Fibroblast of skin of back (primary cell): Measurements from ENCODE around the gene CEP295NL. TPM values are rescaled to one million over a fixed set of nuclear protein-coding genes. Genes with fewer than 3 reads are reported as not detected.
"Not testable (repeated sequence)": the region's sequence is repeated elsewhere in the genome, so short reads cannot be mapped to it uniquely, and the experiment has no call there.

ENCODE experiments used
- DNase-seq: peaks from one replicate; pipeline ENCODE4 v3.0.0-alpha.2; 2013
- polyA plus RNA-seq, 2 experiments: library from polyadenylated mRNA; unstranded; fragments of 120-200 nt; gene quantifications; one replicate each; pipeline ENCODE4 v1.2.1, GENCODE V29; 2013; ENCODE audit not compliant: insufficient read length in 2 of 2

Gene CEP295NL, protein sequence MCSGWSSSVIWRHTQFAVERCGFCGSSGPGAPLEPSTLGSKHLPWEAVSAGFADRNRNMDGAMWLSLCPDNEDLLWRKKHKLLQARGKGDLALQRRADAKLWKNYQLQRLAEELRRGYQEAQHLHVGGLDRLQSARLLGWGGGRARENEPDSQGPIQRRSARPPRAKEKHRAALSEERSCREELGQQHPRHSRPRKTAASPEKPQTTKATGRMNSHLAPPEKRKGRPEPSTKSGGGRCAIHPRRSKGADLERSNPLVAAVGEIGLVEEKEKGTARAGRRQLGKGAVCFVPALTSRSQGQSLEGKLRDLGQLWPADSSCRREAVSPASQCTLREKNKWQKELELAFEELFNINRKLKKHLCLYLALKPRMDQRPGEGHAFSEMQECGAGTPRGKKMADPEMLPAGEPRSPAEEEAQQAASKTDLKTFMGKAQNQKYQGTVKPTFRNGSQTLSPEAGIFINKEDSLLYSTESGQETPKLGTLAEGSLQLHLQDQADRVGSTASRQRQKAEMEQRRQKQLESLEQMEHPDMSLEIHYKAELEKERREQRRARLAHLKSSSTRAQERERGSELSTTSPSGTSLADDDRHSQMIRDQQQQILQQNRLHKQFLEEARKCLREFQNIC
- polyA plus RNA-seq (2013, experiment 1 of 2; ENCODE audit: insufficient read length): 0.17 TPM
- 0.30 TPM for polyA plus RNA-seq (2013, experiment 2 of 2; ENCODE audit: insufficient read length)

DNA sequence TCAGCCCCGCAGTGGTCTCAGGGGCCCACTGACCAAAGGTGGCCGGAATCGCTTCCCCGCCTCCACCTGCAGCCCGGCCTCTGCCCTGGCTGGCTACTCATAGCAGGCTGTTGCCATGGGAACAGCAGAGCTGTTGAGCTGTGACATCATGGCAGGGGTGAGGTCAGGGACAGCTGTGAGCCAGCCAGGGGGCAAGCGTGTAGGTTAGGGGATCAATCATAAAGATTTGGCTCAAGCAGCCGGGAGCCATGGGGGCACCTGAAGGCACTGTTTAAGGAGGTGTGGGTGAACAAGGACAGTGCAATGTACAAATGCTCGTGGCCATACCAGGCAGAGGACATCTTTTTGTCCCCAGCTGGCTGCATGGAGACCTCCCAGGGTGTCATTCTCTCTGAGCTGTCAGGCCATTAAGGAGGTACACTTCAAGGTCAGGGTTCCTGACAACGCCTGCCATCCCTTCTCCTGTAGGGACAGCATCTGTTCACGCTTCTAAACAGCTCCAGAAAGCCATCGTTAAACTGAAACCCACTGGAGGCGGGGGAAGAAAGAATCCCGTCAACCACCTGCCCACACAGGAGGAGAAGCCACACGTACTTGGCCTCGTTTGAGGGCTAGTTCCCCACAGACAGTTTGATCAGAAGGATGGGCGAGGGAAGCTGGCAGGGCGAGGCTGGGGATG lies at the start of gene CEP295NL:
Gene CEP295NL (minus strand): TSS at position 101 of the 679 bp plus-strand sequence. CDS start 1,373 bp downstream, outside the sequence.
- peak; percentile 37 for DNase-seq

DNA sequence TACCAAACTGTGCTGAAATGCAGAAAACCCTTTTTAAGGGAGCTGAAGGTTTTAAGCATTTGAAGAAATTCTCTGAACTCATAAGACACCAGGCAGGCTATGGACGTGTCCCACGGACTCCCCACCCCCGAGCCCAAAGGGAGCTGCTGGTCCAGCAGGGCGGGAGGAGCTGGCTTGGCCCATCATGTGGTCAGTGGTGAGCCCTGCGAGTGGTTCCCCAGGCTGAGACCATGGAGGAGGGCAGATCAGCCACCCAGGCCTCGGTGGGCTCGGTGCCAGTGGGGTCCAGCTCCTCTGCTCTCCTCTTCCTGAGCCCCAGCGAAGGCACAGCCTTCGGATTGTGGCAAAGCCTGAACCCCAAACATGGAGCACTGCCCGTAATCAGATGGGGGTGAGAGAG lies 49.7 kb upstream of the CEP295NL start:
- DNase-seq: no peak

- peak; percentile 33 for DNase-seq
Observed at GRCh38 chr17:78951967-78952551, 49.1 kb upstream of the CEP295NL start.

GRCh38 chr17:78950870-78951269 lies 47.9 kb upstream of the CEP295NL start:
- DNase-seq: no peak

DNA sequence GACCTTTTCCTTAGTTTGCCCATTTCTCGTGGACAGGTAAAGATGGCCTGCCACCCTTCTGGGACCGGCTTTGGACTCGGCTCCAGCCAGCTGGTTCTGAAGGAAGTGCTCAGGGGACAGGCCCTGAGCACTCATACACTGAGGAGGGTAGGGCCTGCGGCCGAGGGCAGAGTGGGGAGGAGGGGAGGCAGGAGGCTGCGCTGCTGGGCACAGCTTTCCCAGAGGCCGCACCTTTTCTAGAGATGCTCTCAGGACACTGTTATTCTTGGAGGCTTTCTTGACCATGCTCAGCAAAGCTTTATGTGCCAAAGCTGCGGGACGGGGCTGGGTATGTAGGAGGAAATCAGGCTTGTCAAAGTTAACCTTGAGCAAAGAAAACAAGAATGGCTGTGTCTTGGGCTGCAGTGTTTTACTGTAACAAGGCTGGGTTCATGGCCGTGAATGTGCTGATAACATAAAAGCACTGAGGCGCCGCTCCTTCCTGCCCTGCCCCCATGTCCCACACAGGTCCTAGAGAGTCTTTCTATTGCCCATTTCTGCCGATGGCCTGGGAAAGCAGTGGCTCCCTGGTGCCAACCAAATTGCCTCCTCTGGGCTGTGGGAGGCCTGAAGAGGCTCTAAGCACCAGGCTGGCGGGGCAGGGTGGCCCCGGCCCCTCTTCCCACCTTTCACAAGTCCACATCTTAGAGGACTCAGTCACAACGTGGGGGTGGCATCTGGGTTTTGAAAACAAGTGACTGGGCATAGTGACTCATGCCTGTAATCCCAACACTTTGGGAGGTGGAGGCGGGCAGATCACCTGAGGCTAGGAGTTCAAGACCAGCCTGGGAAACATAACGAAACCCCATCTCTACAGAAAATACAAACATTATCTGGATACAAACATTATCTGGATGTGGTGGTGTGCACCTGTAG lies 44.5 kb upstream of the CEP295NL start:
- DNase-seq: no peak

GRCh38 chr17:78946631-78947030 lies 43.6 kb upstream of the CEP295NL start:
- DNase-seq: no peak

GRCh38 chr17:78946131-78946530 lies 43.1 kb upstream of the CEP295NL start:
- no peak for DNase-seq

DNA sequence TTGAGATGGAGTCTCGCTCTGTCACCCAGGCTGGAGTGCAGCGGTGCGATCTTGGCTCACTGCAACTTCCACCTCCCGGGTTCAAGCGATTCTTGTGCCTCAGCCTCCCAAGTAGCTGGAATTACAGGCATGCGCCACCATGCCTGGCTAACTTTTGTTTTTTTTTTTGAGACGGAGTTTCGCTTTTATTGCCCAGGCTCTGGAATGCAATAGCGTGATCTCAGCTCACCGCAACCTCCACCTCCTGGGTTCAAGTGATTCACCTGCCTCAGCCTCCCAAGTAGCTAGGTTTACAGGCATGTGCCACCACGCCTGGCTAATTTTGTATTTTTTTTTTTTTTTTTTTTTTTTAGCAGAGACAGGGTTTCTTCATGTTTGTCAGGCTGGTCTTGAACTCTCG lies 42.5 kb upstream of the CEP295NL start:
- DNase-seq: not testable (repeated sequence)

- no peak for DNase-seq
Observed at GRCh38 chr17:78944956-78945355, 42.0 kb upstream of the CEP295NL start.

DNA sequence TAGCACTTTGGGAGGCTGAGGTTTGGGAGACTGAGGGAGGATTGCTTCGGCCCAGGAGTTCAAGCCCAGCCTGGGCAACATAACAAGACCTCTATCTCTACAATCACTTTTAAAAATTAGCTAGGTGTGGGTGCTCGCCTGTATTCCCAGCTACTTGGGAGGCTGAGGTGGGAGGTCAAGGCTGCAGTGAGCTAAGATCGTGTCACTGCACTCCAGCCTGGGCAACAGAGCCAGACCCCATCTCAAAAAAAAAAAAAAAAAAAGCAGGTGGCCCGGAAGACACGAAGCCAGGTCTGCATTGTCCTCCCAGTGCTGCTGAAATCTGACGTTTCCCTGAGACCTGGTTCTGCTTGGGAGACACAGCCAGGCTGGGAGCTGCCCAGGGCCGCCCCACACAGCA lies 41.0 kb upstream of the CEP295NL start:
- no peak for DNase-seq

GRCh38 chr17:78940708-78941107 lies 37.7 kb upstream of the CEP295NL start:
- DNase-seq: peak; percentile 79

DNA sequence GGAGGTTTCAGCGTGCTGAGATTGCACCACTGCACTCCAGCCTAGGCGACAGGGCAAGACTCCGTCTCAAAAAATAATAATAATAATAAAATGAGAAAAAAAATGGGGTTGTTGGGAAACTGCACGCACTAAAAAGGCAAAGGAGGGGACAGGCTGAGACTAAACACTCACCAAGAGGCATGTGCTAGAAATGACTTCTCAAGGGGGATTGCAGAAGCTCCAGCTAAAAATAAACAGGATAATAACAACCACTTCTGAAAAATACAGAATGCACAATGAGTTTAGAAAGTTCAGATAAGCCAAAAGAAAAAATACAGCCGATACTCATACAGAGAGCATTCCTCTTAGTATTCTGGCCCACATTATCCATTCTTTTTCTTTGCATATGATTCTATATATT lies 37.3 kb upstream of the CEP295NL start:
- no peak for DNase-seq

GRCh38 chr17:78939615-78940014 lies 36.6 kb upstream of the CEP295NL start:
- peak; percentile 73 for DNase-seq

DNA sequence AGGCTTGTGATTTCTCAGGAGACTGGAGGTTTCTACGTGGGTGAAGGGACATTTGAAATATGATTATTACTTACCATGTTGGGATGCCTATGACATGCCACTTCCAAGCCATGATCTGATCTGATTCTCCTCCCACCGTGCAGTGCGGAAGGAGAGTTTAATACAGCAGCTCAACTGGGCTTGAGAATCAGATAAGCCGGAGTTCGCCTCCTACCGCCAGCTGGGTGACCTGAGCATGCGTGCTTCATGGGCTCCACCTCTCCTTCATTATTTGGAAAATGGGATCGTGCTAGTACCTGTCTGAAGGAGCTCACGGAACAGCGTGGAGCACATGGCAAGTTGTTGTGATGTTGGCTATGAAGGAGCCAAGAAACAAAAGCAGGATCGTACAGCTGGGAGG lies 34.6 kb upstream of the CEP295NL start:
- DNase-seq: no peak

DNA sequence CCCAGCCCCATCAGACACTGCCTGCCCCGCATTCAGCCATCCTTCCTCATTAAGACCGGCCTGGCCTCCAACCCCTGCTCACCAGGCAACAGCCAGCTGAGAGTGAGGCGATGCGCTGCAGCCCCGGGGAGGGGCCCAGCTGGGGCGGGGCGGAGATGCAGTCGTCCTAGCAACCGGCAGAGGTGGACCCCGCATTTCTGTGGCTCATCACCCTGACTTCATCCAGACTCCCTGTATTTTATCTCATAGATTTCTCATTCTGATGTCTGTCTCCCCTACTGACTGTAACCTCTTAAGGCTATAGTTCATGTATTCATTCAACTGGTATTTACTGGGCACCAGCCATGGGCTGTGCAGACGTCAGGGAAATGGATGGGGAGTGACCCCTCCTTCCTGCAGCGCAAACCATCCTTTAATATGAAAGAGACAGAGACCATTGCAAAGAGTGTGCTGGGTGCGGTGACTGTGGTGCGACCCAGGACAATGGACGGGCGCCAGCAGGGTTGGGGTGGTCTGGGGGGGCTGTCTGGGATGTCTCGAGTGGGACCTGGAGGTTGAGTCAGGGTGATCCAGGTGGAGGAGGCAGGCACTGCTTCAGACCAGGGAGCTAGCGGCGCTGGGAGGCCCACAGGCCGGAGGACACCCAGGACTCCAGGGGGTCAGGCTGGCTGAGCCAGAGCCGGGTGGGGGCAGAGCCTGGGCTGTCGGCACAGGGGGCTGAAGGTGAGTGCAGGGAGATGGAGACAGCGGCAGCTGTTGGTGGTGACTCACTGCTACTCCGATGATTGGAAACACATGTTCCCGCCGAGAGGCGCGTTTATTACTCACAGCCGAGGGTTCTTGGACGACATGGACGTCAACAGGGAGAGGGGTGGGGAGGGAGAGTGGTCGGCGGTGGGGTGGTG lies 32.7 kb upstream of the CEP295NL start:
- DNase-seq: peak; percentile 98

DNA sequence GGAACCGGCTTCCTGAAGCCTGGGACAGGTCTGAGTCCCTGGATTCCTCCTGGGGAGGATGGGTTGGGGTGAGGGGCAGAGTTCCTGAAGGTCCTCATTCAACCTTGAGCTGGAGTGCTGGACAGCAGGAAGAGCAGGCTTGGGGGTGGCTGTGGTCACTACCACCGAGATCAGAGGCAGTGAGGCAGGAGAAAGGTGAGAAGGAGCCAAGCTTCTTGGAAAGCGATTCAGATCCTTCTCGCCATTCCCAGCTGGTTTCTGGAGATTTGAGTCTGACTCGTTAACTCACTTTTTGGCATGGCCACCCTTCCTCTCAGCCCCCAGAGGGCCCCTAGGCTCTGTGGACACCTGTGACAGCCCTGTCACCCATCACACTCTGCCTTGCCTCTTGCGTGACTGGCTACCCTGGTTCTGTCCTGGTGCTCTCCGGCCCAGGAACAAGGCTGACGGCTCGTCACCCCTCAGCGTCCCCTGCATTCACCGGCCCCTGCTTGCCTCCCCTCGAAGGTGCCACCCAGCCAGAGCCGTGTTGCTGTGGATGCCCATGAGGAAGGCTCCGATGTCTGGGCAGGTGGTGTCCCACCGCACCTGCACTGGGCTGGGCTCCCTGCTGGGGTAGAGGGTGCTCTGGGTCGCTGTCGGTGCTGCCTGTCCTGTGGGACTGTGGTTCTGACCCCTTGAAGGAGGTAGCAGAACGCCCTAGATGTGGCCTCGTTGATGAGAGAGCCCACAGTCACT lies 31.8 kb upstream of the CEP295NL start:
- DNase-seq: peak; percentile 42

GRCh38 chr17:78933959-78934568 lies 31.1 kb upstream of the CEP295NL start:
- DNase-seq: peak; percentile 99

DNA sequence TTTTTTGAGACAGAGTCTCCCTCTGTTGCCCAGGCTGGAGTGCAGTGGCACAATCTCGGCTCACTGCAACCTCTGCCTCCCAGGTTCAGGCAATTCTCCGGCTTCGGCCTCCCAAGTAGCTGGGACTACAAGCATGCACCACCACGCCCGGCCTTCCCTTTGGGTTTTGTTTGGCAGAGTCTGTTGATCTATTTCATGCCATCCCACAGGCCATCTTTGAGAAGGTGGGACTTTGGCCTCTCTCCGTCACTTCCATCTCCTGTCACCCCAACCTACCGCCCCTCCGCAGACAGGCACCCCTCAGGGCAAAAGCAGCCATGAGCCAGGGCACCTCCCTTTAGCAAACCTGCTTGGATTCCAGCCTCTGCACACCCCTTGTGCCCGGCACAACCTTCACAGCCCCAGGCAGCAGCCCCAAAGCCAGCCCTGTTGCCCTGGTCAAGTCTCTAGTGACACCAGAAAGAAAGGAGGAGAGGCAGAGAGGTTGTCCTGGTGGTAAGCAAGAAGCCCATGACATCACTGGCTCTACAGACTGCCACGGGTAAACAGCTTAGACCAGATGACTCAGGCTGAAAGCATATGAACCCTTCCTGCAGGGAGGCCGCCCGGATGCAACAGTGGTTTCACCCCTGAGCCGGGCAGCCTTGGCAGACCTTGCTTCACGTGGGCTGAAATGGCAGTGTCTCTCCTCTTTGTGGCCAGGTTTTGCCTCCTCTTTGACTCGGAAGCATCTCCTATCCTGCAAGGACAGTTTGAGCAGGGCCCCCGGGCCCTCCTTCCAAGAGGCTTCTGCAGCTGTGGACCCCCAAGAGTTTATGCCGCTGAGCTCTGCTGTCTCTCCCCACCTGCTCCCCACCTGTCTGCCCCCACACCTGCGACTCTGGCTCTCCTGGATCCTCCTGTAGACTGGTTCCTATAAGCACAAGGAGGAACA lies 30.3 kb upstream of the CEP295NL start:
- DNase-seq: peak; percentile 98
